Measurements from ENCODE around the gene NGB.

GRCh38 chr14:77265187-77265515, 5.9 kb downstream of the NGB start:
- TF ChIP-seq POLR2A (IDR thresholded peaks at IDR 0.05) (no peak), EP300 (IDR thresholded peaks at IDR 0.05) (no peak)
- TF ChIP-seq, protein P1, sequence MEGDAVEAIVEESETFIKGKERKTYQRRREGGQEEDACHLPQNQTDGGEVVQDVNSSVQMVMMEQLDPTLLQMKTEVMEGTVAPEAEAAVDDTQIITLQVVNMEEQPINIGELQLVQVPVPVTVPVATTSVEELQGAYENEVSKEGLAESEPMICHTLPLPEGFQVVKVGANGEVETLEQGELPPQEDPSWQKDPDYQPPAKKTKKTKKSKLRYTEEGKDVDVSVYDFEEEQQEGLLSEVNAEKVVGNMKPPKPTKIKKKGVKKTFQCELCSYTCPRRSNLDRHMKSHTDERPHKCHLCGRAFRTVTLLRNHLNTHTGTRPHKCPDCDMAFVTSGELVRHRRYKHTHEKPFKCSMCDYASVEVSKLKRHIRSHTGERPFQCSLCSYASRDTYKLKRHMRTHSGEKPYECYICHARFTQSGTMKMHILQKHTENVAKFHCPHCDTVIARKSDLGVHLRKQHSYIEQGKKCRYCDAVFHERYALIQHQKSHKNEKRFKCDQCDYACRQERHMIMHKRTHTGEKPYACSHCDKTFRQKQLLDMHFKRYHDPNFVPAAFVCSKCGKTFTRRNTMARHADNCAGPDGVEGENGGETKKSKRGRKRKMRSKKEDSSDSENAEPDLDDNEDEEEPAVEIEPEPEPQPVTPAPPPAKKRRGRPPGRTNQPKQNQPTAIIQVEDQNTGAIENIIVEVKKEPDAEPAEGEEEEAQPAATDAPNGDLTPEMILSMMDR (IDR thresholded peaks at IDR 0.05) = no peak
